Mucosa of rectum (tissue), 2 donors: ENCODE measurements around the gene CENPU.
"Not testable (repeated sequence)": the region's sequence is repeated elsewhere in the genome, so short reads cannot be mapped to it uniquely, and the experiment has no call there.

Experiments
- H3K27ac ChIP-seq, 2 donors: one replicate each; pipeline ENCODE4 v1.7.0; 2013; ENCODE audit warnings: inconsistent platforms in 2 of 2, low read depth in 2 of 2, low read length in 2 of 2
- H3K27me3 ChIP-seq, 2 donors: one replicate each; pipeline ENCODE4 v1.7.0; 2013; ENCODE audit warnings: low read length in 2 of 2; ENCODE audit not compliant: control insufficient read depth in 2 of 2, insufficient read depth in 2 of 2
- H3K36me3 ChIP-seq, 2 donors: one replicate each; pipeline ENCODE4 v1.7.0; 2013; ENCODE audit warnings: low read length in 2 of 2; ENCODE audit not compliant: control insufficient read depth in 2 of 2, insufficient read depth in 2 of 2
- H3K4me1 ChIP-seq, 2 donors: one replicate each; pipeline ENCODE4 v1.7.0; 2013; ENCODE audit warnings: low read length in 2 of 2, mild to moderate bottlenecking in 1 of 2; ENCODE audit not compliant: control insufficient read depth in 2 of 2, insufficient read depth in 2 of 2
- H3K4me3 ChIP-seq, 2 donors: one replicate each; pipeline ENCODE4 v1.7.0; 2013; ENCODE audit warnings: low read length in 2 of 2
- H3K9ac ChIP-seq, 2 donors: one replicate each; pipeline ENCODE4 v1.7.0; 2013; ENCODE audit warnings: low read length in 2 of 2, low read depth in 1 of 2, mild to moderate bottlenecking in 1 of 2
- H3K9me3 ChIP-seq, 2 donors: one replicate each; pipeline ENCODE4 v1.7.0; 2013; ENCODE audit warnings: low read length in 2 of 2; ENCODE audit not compliant: control insufficient read depth in 2 of 2
- donor health status: healthy.
- donor health status: Normal muscosa, but diverticular disease.

The CENPU gene

GRCh38 chr4:184752496-184753275 lies 18.8 kb upstream of the CENPU start:
- H3K4me1 ChIP-seq: peaks cover 0 to 6% of the 10 kb centered on the region in 2 donors
- no peak overlapping the region for H3K27ac ChIP-seq

GRCh38 chr4:184751585-184751956 lies 17.7 kb upstream of the CENPU start:
- Histone ChIP-seq H3K27me3 (peaks cover 0 to 2% of the 10 kb centered on the region in 2 donors), H3K4me3 (no peak overlapping the region), H3K4me1 (peaks cover 5 to 17% of the 10 kb centered on the region in 2 donors), H3K36me3 (peaks cover 0 to 5% of the 10 kb centered on the region in 2 donors), H3K27ac (no peak overlapping the region), H3K9ac (no peak overlapping the region), H3K9me3 (no peaks in the 10 kb centered on the region)

More at GRCh38 chr4:184752496-184753275, 18.8 kb upstream of the CENPU start:
- H3K36me3 ChIP-seq: peaks cover 0 to 5% of the 10 kb centered on the region in 2 donors
- H3K4me3 ChIP-seq: no peak overlapping the region
- H3K9ac ChIP-seq: no peak overlapping the region
- no peaks in the 10 kb centered on the region for H3K9me3 ChIP-seq
- peaks cover 0 to 2% of the 10 kb centered on the region in 2 donors for H3K27me3 ChIP-seq

GRCh38 chr4:184750926-184751584 lies 17.2 kb upstream of the CENPU start:
- Histone ChIP-seq H3K27ac (no peak overlapping the region), H3K27me3 (peaks cover 0 to 2% of the 10 kb centered on the region in 2 donors), H3K9me3 (no peaks in the 10 kb centered on the region), H3K9ac (no peak overlapping the region), H3K4me3 (no peak overlapping the region), H3K36me3 (peaks cover 0 to 2% of the 10 kb centered on the region in 2 donors), H3K4me1 (peaks cover 10 to 22% of the 10 kb centered on the region in 2 donors)

GRCh38 chr4:184748251-184748652 lies 14.4 kb upstream of the CENPU start:
- Histone ChIP-seq H3K36me3 (no peaks in the 10 kb centered on the region), H3K27ac (no peak overlapping the region)

GRCh38 chr4:184747034-184747830 lies 13.3 kb upstream of the CENPU start:
- H3K9ac ChIP-seq: peak overlapping the region in 1 of 2 donors; percentile 33
- peak overlapping the region; percentile 49 to 65 for H3K27ac ChIP-seq
- H3K4me3 ChIP-seq: no peak overlapping the region
- H3K4me1 ChIP-seq: peaks cover 13 to 27% of the 10 kb centered on the region in 2 donors
- no peaks in the 10 kb centered on the region for H3K36me3 ChIP-seq
- H3K27me3 ChIP-seq: peaks cover 0 to 2% of the 10 kb centered on the region in 2 donors
- H3K9me3 ChIP-seq: no peaks in the 10 kb centered on the region

More at GRCh38 chr4:184748251-184748652, 14.4 kb upstream of the CENPU start:
- Histone ChIP-seq H3K27me3 (peaks cover 0 to 2% of the 10 kb centered on the region in 2 donors), H3K9ac (no peak overlapping the region), H3K4me1 (peaks cover 13 to 27% of the 10 kb centered on the region in 2 donors), H3K9me3 (no peaks in the 10 kb centered on the region), H3K4me3 (no peak overlapping the region)

- Histone ChIP-seq H3K4me3 (peak overlapping the region in 1 of 2 donors; percentile 53), H3K27ac (peak overlapping the region; percentile 49 to 65), H3K27me3 (peaks cover 0 to 2% of the 10 kb centered on the region in 2 donors), H3K36me3 (no peaks in the 10 kb centered on the region), H3K4me1 (peaks cover 13 to 27% of the 10 kb centered on the region in 2 donors), H3K9ac (peak overlapping the region; percentile 33 to 42), H3K9me3 (no peaks in the 10 kb centered on the region)
Measured at GRCh38 chr4:184745831-184746795, 12.2 kb upstream of the CENPU start.

- H3K9me3 ChIP-seq: no peaks in the 10 kb centered on the region
- no peaks in the 10 kb centered on the region for H3K36me3 ChIP-seq
- no peak overlapping the region for H3K4me3 ChIP-seq
- no peaks in the 10 kb centered on the region for H3K27me3 ChIP-seq
- H3K4me1 ChIP-seq: peaks cover 13 to 27% of the 10 kb centered on the region in 2 donors
- no peak overlapping the region for H3K9ac ChIP-seq
- H3K27ac ChIP-seq: no peak overlapping the region
Measured at GRCh38 chr4:184744236-184744635, 10.3 kb upstream of the CENPU start.

GRCh38 chr4:184743650-184744049 lies 9.8 kb upstream of the CENPU start:
- H3K27me3 ChIP-seq: no peaks in the 10 kb centered on the region
- H3K9me3 ChIP-seq: no peaks in the 10 kb centered on the region
- no peak overlapping the region for H3K27ac ChIP-seq
- no peak overlapping the region for H3K9ac ChIP-seq
- no peak overlapping the region for H3K4me3 ChIP-seq
- H3K4me1 ChIP-seq: peaks cover 13 to 27% of the 10 kb centered on the region in 2 donors
- no peaks in the 10 kb centered on the region for H3K36me3 ChIP-seq

- H3K4me3 ChIP-seq, H3K27ac ChIP-seq, H3K36me3 ChIP-seq, H3K27me3 ChIP-seq, H3K9ac ChIP-seq, H3K9me3 ChIP-seq: not testable (repeated sequence)
- H3K4me1 ChIP-seq: peaks cover 9 to 10% of the 10 kb centered on the region in 2 donors
Measured at GRCh38 chr4:184741651-184742050, 7.8 kb upstream of the CENPU start.
